Neuronal stem cell (in vitro differentiated cells): ENCODE results near the gene DALRD3.

Source experiments
- DNase-seq: peaks from one replicate; pipeline ENCODE4 v3.0.0-alpha.2; 2013; ENCODE audit warnings: low spot score
- H2AFZ ChIP-seq: one replicate; pipeline ENCODE4 v1.6.1; 2013; ENCODE audit warnings: mild to moderate bottlenecking, low read length, inconsistent platforms
- H2AK5ac ChIP-seq: 2 replicates; pipeline ENCODE4 v1.6.1; 2013; ENCODE audit warnings: low read depth, mild to moderate bottlenecking, inconsistent platforms, low read length, moderate library complexity, mixed read lengths
- H2BK120ac ChIP-seq: 2 replicates; pipeline ENCODE4 v1.6.1; 2013; ENCODE audit warnings: low read depth, mild to moderate bottlenecking, inconsistent platforms, low read length, moderate library complexity, mixed read lengths
- H2BK12ac ChIP-seq: one replicate; pipeline ENCODE4 v1.6.1; 2013; ENCODE audit warnings: low read length, inconsistent platforms
- H2BK15ac ChIP-seq: 2 replicates; pipeline ENCODE4 v1.6.1; 2013; ENCODE audit warnings: mild to moderate bottlenecking, low read length, inconsistent platforms, mixed read lengths
- H2BK5ac ChIP-seq: one replicate; pipeline ENCODE4 v1.6.1; 2013; ENCODE audit warnings: inconsistent platforms, mild to moderate bottlenecking, low read length, moderate library complexity
- H3K14ac ChIP-seq: one replicate; pipeline ENCODE4 v1.6.1; 2013; ENCODE audit warnings: low read length, inconsistent platforms
- H3K18ac ChIP-seq: 2 replicates; pipeline ENCODE4 v1.6.1; 2013; ENCODE audit warnings: low read length, inconsistent platforms
- H3K23ac ChIP-seq: 2 replicates; pipeline ENCODE4 v1.6.1; 2013; ENCODE audit warnings: low read depth, mild to moderate bottlenecking, mixed read lengths, low read length, inconsistent platforms; ENCODE audit not compliant: poor library complexity
- H3K27ac ChIP-seq: replicated peaks from 3 replicates; pipeline ENCODE4 v1.5.1; 2013; ENCODE audit warnings: low read length, inconsistent platforms
- H3K27me3 ChIP-seq, 3 experiments: 2 replicates each; pipeline ENCODE4 v1.6.1; 2013; ENCODE audit warnings: low read length in 3 of 3, mild to moderate bottlenecking in 2 of 3, inconsistent platforms in 1 of 3, low read depth in 1 of 3, mixed read lengths in 1 of 3, moderate library complexity in 1 of 3; ENCODE audit not compliant: control insufficient read depth in 3 of 3, insufficient read depth in 3 of 3
- H3K36me3 ChIP-seq, 2 donors: replicated peaks in 1 of 2; 2 replicates each; pipeline ENCODE4 v1.6.1; 2013; ENCODE audit warnings: low read length in 2 of 2; ENCODE audit not compliant: control insufficient read depth in 2 of 2, insufficient read depth in 2 of 2
- H3K4ac ChIP-seq: 2 replicates; pipeline ENCODE4 v1.6.1; 2013; ENCODE audit warnings: inconsistent platforms, mild to moderate bottlenecking, low read length, moderate library complexity
- H3K4me1 ChIP-seq, 2 donors: 1 replicate in 1 of 2; 2 replicates in 1 of 2; pipeline ENCODE4 v1.6.1; 2013; ENCODE audit warnings: low read length in 2 of 2, low read depth in 1 of 2; ENCODE audit not compliant: control insufficient read depth in 2 of 2, insufficient read depth in 1 of 2
- H3K4me2 ChIP-seq: one replicate; pipeline ENCODE4 v1.6.1; 2013; ENCODE audit warnings: mild to moderate bottlenecking, low read length, inconsistent platforms; ENCODE audit not compliant: insufficient read depth, poor library complexity, severe bottlenecking
- H3K4me3 ChIP-seq, 2 donors: 2 replicates each; pipeline ENCODE4 v1.5.1; 2013; ENCODE audit warnings: low read length in 2 of 2, mild to moderate bottlenecking in 2 of 2, inconsistent platforms in 1 of 2, moderate library complexity in 1 of 2
- H3K79me1 ChIP-seq: one replicate; pipeline ENCODE4 v1.6.1; 2013; ENCODE audit warnings: low read depth, mild to moderate bottlenecking, inconsistent platforms, low read length, moderate library complexity
- H3K9ac ChIP-seq: one replicate; pipeline ENCODE4 v1.6.1; 2013; ENCODE audit warnings: mild to moderate bottlenecking, low read depth, low read length, inconsistent platforms; ENCODE audit not compliant: poor library complexity
- H3K9me3 ChIP-seq, 2 donors: replicated peaks in 1 of 2; 2 replicates each; pipeline versions ENCODE3 to v1.6.1; 2013; ENCODE audit warnings: low read length in 2 of 2, mild to moderate bottlenecking in 2 of 2, inconsistent platforms in 1 of 2, low read depth in 1 of 2, mixed read lengths in 1 of 2, moderate library complexity in 1 of 2; ENCODE audit not compliant: control insufficient read depth in 2 of 2, insufficient read depth in 1 of 2
- H4K8ac ChIP-seq: one replicate; pipeline ENCODE4 v1.6.1; 2013; ENCODE audit warnings: low read depth, mild to moderate bottlenecking, inconsistent platforms, low read length, moderate library complexity
- H4K91ac ChIP-seq: one replicate; pipeline ENCODE4 v1.6.1; 2013; ENCODE audit warnings: low read length, low read depth, mild to moderate bottlenecking, inconsistent platforms; ENCODE audit not compliant: poor library complexity
- WGBS, 2 donors: extraction: QIAGEN DNeasy Blood & Tissue Kit; methylation state at CpG; one replicate each; pipeline ENCODE4 v1.1.7; 2013; ENCODE audit warnings: missing lambda C conversion rate in 2 of 2, mixed read lengths in 1 of 2; ENCODE audit not compliant: insufficient read length in 2 of 2, insufficient replicate concordance in 1 of 2; ENCODE audit errors: extremely low coverage in 2 of 2; 5-methylcytosine and 5-hydroxymethylcytosine counted together

DALRD3 gene

DNA sequence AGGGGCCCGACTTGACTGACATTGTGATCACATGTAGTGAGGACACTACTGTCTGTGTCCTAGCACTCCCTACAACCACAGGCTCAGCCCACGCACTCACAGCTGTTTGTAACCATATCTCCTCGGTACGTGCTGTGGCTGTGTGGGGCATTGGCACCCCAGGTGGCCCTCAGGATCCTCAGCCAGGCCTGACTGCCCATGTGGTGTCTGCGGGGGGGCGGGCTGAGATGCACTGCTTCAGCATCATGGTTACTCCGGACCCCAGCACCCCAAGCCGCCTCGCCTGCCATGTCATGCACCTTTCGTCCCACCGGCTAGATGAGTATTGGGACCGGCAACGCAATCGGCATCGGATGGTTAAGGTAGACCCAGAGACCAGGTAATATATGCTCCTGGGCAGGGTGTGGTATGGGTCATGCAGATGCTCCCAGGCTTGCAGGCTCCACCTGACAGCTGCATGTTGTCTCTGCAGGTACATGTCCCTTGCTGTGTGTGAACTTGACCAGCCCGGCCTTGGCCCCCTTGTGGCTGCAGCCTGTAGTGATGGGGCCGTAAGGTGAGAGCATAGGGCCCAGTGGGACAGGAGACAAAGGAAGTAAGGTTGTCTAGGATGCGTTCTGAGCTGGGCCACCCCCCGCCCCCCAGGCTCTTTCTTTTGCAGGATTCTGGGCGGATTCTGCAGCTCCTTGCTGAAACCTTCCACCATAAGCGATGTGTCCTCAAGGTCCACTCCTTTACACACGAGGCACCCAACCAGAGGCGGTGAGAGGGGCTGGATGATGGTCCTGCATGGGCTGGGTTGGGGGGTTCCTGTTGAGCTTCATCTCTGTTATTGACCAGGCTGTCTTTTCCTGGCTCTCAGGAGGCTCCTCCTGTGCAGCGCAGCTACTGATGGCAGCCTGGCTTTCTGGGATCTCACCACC lies 4.4 kb downstream of the DALRD3 start:
- DNase-seq, result no peak
- Histone ChIP-seq H3K18ac (no peak overlapping the region), H3K79me1 (peaks cover 29% of the 10 kb centered on the region), H3K36me3 (peaks cover 57 to 76% of the 10 kb centered on the region in 2 donors), H3K14ac (no peak overlapping the region), H3K27me3 (no peaks in the 10 kb centered on the region), H3K4ac (no peak overlapping the region), H3K23ac (peak overlapping the region; percentile 31), H2AK5ac (no peak overlapping the region), H4K91ac (no peak overlapping the region), H2BK12ac (no peak overlapping the region), H2BK5ac (no peak overlapping the region), H2BK15ac (no peak overlapping the region), H3K9me3 (no peaks in the 10 kb centered on the region), H3K27ac (no peak overlapping the region), H2AFZ (no peak overlapping the region), H2BK120ac (no peak overlapping the region), H3K4me1 (peaks cover 7 to 8% of the 10 kb centered on the region in 2 donors), H3K4me2 (no peak overlapping the region), H4K8ac (no peak overlapping the region), H3K4me3 (peak overlapping the region in 1 of 2 donors; percentile 38), H3K9ac (peak overlapping the region; percentile 45)
- WGBS, 2 donors, result no CpG with 5 or more reads among the region's 24 CpGs

DNA sequence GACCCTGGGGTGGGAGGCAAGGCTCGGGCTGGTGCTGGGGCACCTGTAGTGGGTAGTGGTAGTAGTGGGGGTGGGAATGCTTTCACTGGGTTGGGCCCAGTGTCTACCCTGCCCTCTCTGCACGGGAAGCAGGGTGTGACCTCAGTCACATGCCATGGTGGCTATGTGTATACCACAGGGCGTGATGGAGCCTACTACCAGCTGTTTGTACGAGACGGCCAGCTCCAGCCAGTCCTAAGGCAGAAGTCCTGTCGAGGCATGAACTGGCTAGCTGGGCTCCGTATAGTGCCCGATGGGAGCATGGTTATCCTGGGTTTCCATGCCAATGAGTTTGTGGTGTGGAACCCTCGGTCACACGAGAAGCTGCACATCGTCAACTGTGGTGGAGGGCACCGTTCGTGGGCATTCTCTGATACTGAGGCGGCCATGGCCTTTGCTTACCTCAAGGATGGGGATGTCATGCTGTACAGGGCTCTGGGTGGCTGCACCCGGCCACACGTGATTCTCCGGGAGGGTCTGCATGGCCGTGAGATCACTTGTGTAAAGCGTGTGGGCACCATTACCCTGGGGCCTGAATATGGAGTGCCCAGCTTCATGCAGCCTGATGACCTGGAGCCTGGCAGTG lies 5.2 kb downstream of the DALRD3 start:
- Histone ChIP-seq H3K9ac (peak overlapping the region; percentile 47), H3K36me3 (peaks cover 57 to 83% of the 10 kb centered on the region in 2 donors)
- DNase-seq, result no peak

DNA sequence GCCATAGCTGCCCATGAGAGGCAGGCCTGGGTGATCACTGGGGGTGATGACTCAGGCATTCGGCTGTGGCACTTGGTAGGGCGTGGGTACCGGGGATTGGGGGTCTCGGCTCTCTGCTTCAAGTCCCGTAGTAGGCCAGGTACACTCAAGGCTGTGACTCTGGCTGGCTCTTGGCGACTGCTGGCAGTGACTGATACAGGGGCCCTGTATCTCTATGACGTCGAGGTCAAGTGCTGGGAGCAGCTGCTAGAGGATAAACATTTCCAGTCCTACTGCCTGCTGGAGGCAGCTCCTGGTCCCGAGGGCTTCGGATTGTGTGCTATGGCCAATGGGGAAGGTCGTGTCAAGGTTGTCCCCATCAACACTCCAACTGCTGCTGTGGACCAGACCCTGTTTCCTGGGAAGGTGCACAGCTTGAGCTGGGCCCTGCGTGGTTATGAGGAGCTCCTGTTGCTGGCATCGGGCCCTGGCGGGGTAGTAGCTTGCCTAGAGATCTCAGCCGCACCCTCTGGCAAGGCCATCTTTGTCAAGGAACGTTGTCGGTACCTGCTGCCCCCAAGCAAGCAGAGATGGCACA lies 5.9 kb downstream of the DALRD3 start:
- no peak overlapping the region for H2BK120ac ChIP-seq
- H3K27me3 ChIP-seq, result no peaks in the 10 kb centered on the region
- no CpG with 5 or more reads among the region's 17 CpGs for WGBS, 2 donors

More for the DNA sequence above, 5.2 kb downstream of the DALRD3 start:
- no peak overlapping the region for H4K8ac ChIP-seq
- H2BK120ac ChIP-seq, result no peak overlapping the region
- H3K14ac ChIP-seq, result no peak overlapping the region
- no peak overlapping the region for H3K18ac ChIP-seq
- no peak overlapping the region for H3K4ac ChIP-seq
- H3K79me1 ChIP-seq, result peaks cover 30% of the 10 kb centered on the region
- H2AFZ ChIP-seq, result no peak overlapping the region
- no peaks in the 10 kb centered on the region for H3K9me3 ChIP-seq
- H3K4me3 ChIP-seq, result peak overlapping the region in 1 of 2 donors; percentile 38
- H3K4me1 ChIP-seq, result peaks cover 11% of the 10 kb centered on the region in 2 donors
- no peak overlapping the region for H3K23ac ChIP-seq
- no peak overlapping the region for H2BK15ac ChIP-seq
- no CpG with 5 or more reads among the region's 19 CpGs for WGBS, 2 donors
- H3K27me3 ChIP-seq, result no peaks in the 10 kb centered on the region
- H2BK12ac ChIP-seq, result no peak overlapping the region
- no peak overlapping the region for H3K4me2 ChIP-seq
- H2AK5ac ChIP-seq, result no peak overlapping the region
- H3K27ac ChIP-seq, result no peak overlapping the region
- H2BK5ac ChIP-seq, result no peak overlapping the region
- no peak overlapping the region for H4K91ac ChIP-seq

DNA sequence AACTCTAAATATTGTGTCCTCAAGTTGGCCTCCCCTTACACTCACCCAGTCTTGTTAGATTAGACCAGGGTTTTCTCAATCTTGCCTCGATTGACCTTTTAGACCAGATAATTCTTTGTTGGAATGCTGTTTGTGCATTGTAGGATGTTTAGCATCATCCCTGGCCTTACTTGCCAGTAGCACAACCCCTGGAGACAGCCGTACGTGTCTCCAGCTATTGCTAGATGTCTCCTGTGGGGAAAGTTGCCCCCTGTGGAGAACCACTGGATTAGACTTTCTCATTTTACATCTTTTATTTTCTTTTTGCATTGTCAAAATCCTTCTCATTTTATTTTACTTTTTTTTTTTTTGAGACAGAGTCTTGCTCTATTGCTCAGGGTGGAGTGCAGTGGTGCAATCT lies 9.0 kb downstream of the DALRD3 start:
- Histone ChIP-seq H3K79me1 (peaks cover 31% of the 10 kb centered on the region), H3K27me3 (no peaks in the 10 kb centered on the region), H3K14ac (no peak overlapping the region), H2AK5ac (no peak overlapping the region), H2AFZ (no peak overlapping the region), H2BK120ac (no peak overlapping the region), H4K91ac (no peak overlapping the region), H3K4ac (no peak overlapping the region), H3K9ac (no peak overlapping the region), H3K18ac (no peak overlapping the region), H3K36me3 (peaks cover 34 to 57% of the 10 kb centered on the region in 2 donors), H3K4me3 (no peak overlapping the region), H3K4me1 (peaks cover 11 to 15% of the 10 kb centered on the region in 2 donors), H2BK5ac (no peak overlapping the region), H2BK15ac (no peak overlapping the region), H3K4me2 (no peak overlapping the region), H4K8ac (no peak overlapping the region), H3K9me3 (no peaks in the 10 kb centered on the region), H3K23ac (no peak overlapping the region), H2BK12ac (no peak overlapping the region), H3K27ac (no peak overlapping the region)
- no peak for DNase-seq
- whole genome bisulfite sequencing, 2 donors, result no CpG with 5 or more reads among the region's 3 CpGs

More for the DNA sequence above, 5.9 kb downstream of the DALRD3 start:
- Histone ChIP-seq H4K8ac (peak overlapping the region; percentile 30), H3K36me3 (peaks cover 57 to 85% of the 10 kb centered on the region in 2 donors), H2BK15ac (no peak overlapping the region), H3K27ac (no peak overlapping the region), H2AK5ac (no peak overlapping the region), H3K4me1 (peaks cover 10% of the 10 kb centered on the region in 2 donors), H4K91ac (no peak overlapping the region), H2AFZ (no peak overlapping the region), H3K4me2 (no peak overlapping the region), H3K18ac (no peak overlapping the region), H3K9ac (no peak overlapping the region), H2BK5ac (no peak overlapping the region), H3K14ac (no peak overlapping the region), H2BK12ac (no peak overlapping the region), H3K4me3 (no peak overlapping the region), H3K23ac (no peak overlapping the region), H3K79me1 (peaks cover 32% of the 10 kb centered on the region), H3K9me3 (no peaks in the 10 kb centered on the region), H3K4ac (no peak overlapping the region)
- DNase-seq, result no peak
